Measurements from ENCODE around the gene SGCD. TPM values are rescaled to one million over a fixed set of nuclear protein-coding genes. Genes with fewer than 3 reads are reported as not detected.

The SGCD gene
- total RNA-seq, 1 experiment from 2014 or later = not detected

GRCh38 chr5:156647034-156647451 lies 320.1 kb downstream of the SGCD start:
- Histone ChIP-seq H3K4me3 (replicated peaks in 1 of 2; ENCODE audit: low read depth in 1 of 2, low read length in 2 of 2) (no peak overlapping the region), H3K79me2 (ENCODE audit: insufficient read depth, low read length) (no peaks in the 10 kb centered on the region), H3K9ac (ENCODE audit: low read length) (no peak overlapping the region), H3K4me2 (ENCODE audit: low read length) (no peak overlapping the region), H3K27ac (ENCODE audit: low read depth, low read length) (no peak overlapping the region), H3K4me1 (ENCODE audit: control insufficient read depth in 1 of 2, insufficient read depth in 2 of 2, low read length in 2 of 2) (no peaks in the 10 kb centered on the region), H3K9me2 (ENCODE audit: insufficient read depth) (no peaks in the 10 kb centered on the region), H3K36me3 (ENCODE audit: control insufficient read depth in 1 of 2, insufficient read depth in 2 of 2, low read length in 2 of 2) (no peaks in the 10 kb centered on the region), H4K20me1 (ENCODE audit: insufficient read depth) (no peaks in the 10 kb centered on the region), H3K9me3 (ENCODE audit: control insufficient read depth in 1 of 2, insufficient read depth in 1 of 2, low read depth in 1 of 2, low read length in 2 of 2) (no peaks in the 10 kb centered on the region), H2AFZ (ENCODE audit: low read depth, low read length, poor library complexity, severe bottlenecking) (no peak overlapping the region), H3K27me3 (ENCODE audit: insufficient read depth, low read length) (no peaks in the 10 kb centered on the region)
- intact Hi-C loops (cut with micrococcal nuclease) = no loop called here
- CTCF ChIA-PET = no interaction called here
- ATAC-seq (no peak), DNase-seq (ENCODE audit: low read depth, low spot score) (no peak)
- BruUV-seq (replicated peaks) = no TSS peak
- POLR2A ChIA-PET = no interaction called here
- TF ChIP-seq ELF1 (IDR thresholded peaks at IDR 0.05; ENCODE audit: borderline replicate concordance, low read depth) (no peak), EZH2phosphoT487 (IDR thresholded peaks at IDR 0.05; ENCODE audit: borderline replicate concordance) (no peak), TCF7L2 (IDR thresholded peaks at IDR 0.05; ENCODE audit: borderline replicate concordance, extremely low read depth, insufficient read depth, insufficient read length) (no peak), REST (IDR thresholded peaks at IDR 0.05; ENCODE audit: low read depth) (no peak), CBX3 (IDR thresholded peaks at IDR 0.05; ENCODE audit: low read depth) (no peak), EZH2 (IDR thresholded peaks at IDR 0.05) (no peak), FOSL1 (IDR thresholded peaks at IDR 0.05; ENCODE audit: low read depth) (no peak), CEBPB (IDR thresholded peaks at IDR 0.05; ENCODE audit: low read depth) (no peak), CTCF (IDR thresholded peaks at IDR 0.05 in 2 of 3, conservative IDR thresholded peaks at IDR 0.05 in 1 of 3; ENCODE audit: borderline replicate concordance in 1 of 3, insufficient read depth in 1 of 3, low read depth in 2 of 3, low read length in 2 of 3) (no peak), YY1 (IDR thresholded peaks at IDR 0.05; ENCODE audit: extremely low read depth, insufficient replicate concordance, low read depth, low read length) (no peak), RAD21 (IDR thresholded peaks at IDR 0.05; ENCODE audit: low read depth) (no peak), POLR2A (IDR thresholded peaks at IDR 0.05; ENCODE audit: borderline replicate concordance, extremely low read depth, insufficient read depth, insufficient read length) (no peak), EGR1 (IDR thresholded peaks at IDR 0.05; ENCODE audit: low read depth) (no peak), ZBTB33 (IDR thresholded peaks at IDR 0.05; ENCODE audit: extremely low read depth, insufficient replicate concordance, low read length) (no peak), SIN3A (IDR thresholded peaks at IDR 0.05; ENCODE audit: low read depth) (no peak), POLR2AphosphoS5 (IDR thresholded peaks at IDR 0.05; ENCODE audit: low read depth, low read length) (no peak), MAX (IDR thresholded peaks at IDR 0.05) (no peak), ATF3 (IDR thresholded peaks at IDR 0.05) (no peak), SP1 (IDR thresholded peaks at IDR 0.05; ENCODE audit: low read depth) (no peak)
- RAD21 ChIA-PET (ENCODE audit: low non-redundant PET in 1 of 2, low total read pairs in 2 of 2, uncharacterized antibody in 2 of 2, unreplicated experiment in 2 of 2) = no interaction called here

Measured in HCT116 (cell line).